Memory B cell (primary cell): ENCODE results near the gene CCDC192.

ENCODE experiments used
- ATAC-seq: fragments of 150-1000 bp; cut with Tn5 transposase; 2 replicates; pipeline ENCODE4 v1.10.0; 2021; ENCODE audit warnings: low read depth, mild to moderate bottlenecking, moderate library complexity
- DNase-seq, 2 donors: peaks; one replicate each; pipeline ENCODE4 v3.0.0; 2022; ENCODE audit warnings: low spot score in 2 of 2
- H3K27ac Mint-ChIP-seq: one replicate; pipeline ENCODE4 v1.8.0; 2022; ENCODE audit warnings: mild to moderate bottlenecking, moderate library complexity, mixed read lengths
- H3K27me3 Mint-ChIP-seq: one replicate; pipeline ENCODE4 v1.8.0; 2022; ENCODE audit warnings: mixed read lengths
- H3K36me3 Mint-ChIP-seq: one replicate; pipeline ENCODE4 v1.8.0; 2022; ENCODE audit warnings: mild to moderate bottlenecking, mixed read lengths
- H3K4me1 Mint-ChIP-seq: one replicate; pipeline ENCODE4 v1.8.0; 2022; ENCODE audit warnings: mixed read lengths
- H3K4me3 Mint-ChIP-seq: one replicate; pipeline ENCODE4 v1.8.0; 2022; ENCODE audit warnings: mild to moderate bottlenecking, moderate library complexity, mixed read lengths
- H3K9me3 Mint-ChIP-seq: one replicate; pipeline ENCODE4 v1.8.0; 2022; ENCODE audit warnings: mixed read lengths

Gene CCDC192

GRCh38 chr5:127920936-127921335, 217.7 kb downstream of the CCDC192 start:
- Mint-ChIP-seq H3K36me3 (no peaks in the 10 kb centered on the region), H3K27ac (no peak overlapping the region), H3K9me3 (no peaks in the 10 kb centered on the region), H3K4me1 (peaks cover 5% of the 10 kb centered on the region), H3K27me3 (no peaks in the 10 kb centered on the region), H3K4me3 (no peak overlapping the region)
- no peak for ATAC-seq
- no peak for DNase-seq

GRCh38 chr5:127922603-127923002, 219.4 kb downstream of the CCDC192 start:
- H3K4me1 Mint-ChIP-seq, result no peaks in the 10 kb centered on the region
- H3K27me3 Mint-ChIP-seq, result no peaks in the 10 kb centered on the region
- no peaks in the 10 kb centered on the region for H3K36me3 Mint-ChIP-seq
- ATAC-seq (no peak), DNase-seq (no peak)
- no peaks in the 10 kb centered on the region for H3K9me3 Mint-ChIP-seq
- no peak overlapping the region for H3K4me3 Mint-ChIP-seq
- no peak overlapping the region for H3K27ac Mint-ChIP-seq

- Mint-ChIP-seq H3K27ac (no peak overlapping the region), H3K4me1 (no peaks in the 10 kb centered on the region), H3K4me3 (no peak overlapping the region), H3K36me3 (no peaks in the 10 kb centered on the region), H3K27me3 (peaks cover 1% of the 10 kb centered on the region), H3K9me3 (peaks cover 1% of the 10 kb centered on the region)
- ATAC-seq (no peak), DNase-seq (no peak)
Measured at GRCh38 chr5:127923804-127924570, 220.8 kb downstream of the CCDC192 start.

- no peaks in the 10 kb centered on the region for H3K4me1 Mint-ChIP-seq
- H3K9me3 Mint-ChIP-seq, result peaks cover 1% of the 10 kb centered on the region
- H3K36me3 Mint-ChIP-seq, result no peaks in the 10 kb centered on the region
- no peak overlapping the region for H3K4me3 Mint-ChIP-seq
- DNase-seq, result no peak
- no peak overlapping the region for H3K27ac Mint-ChIP-seq
- no peak for ATAC-seq
- H3K27me3 Mint-ChIP-seq, result peaks cover 1% of the 10 kb centered on the region
Measured at GRCh38 chr5:127924606-127925005, 221.4 kb downstream of the CCDC192 start.

- peaks cover 1% of the 10 kb centered on the region for H3K27me3 Mint-ChIP-seq
- H3K4me1 Mint-ChIP-seq, result no peaks in the 10 kb centered on the region
- H3K27ac Mint-ChIP-seq, result no peak overlapping the region
- DNase-seq, result no peak
- no peak overlapping the region for H3K4me3 Mint-ChIP-seq
- no peak for ATAC-seq
- peaks cover 1% of the 10 kb centered on the region for H3K9me3 Mint-ChIP-seq
- no peaks in the 10 kb centered on the region for H3K36me3 Mint-ChIP-seq
Measured at GRCh38 chr5:127925916-127926315, 222.7 kb downstream of the CCDC192 start.

- no peak for DNase-seq
- Mint-ChIP-seq H3K27ac (no peak overlapping the region), H3K4me1 (no peaks in the 10 kb centered on the region), H3K36me3 (no peaks in the 10 kb centered on the region), H3K4me3 (no peak overlapping the region), H3K9me3 (peaks cover 1% of the 10 kb centered on the region), H3K27me3 (peaks cover 1% of the 10 kb centered on the region)
- no peak for ATAC-seq
Measured at GRCh38 chr5:127926974-127927373, 223.8 kb downstream of the CCDC192 start.

- no peak for ATAC-seq
- Mint-ChIP-seq H3K4me1 (no peaks in the 10 kb centered on the region), H3K27me3 (peaks cover 1% of the 10 kb centered on the region), H3K4me3 (no peak overlapping the region), H3K36me3 (no peaks in the 10 kb centered on the region), H3K9me3 (peaks cover 1% of the 10 kb centered on the region), H3K27ac (no peak overlapping the region)
- DNase-seq, result no peak
Measured at GRCh38 chr5:127928053-127928452, 224.9 kb downstream of the CCDC192 start.

- peaks cover 1% of the 10 kb centered on the region for H3K9me3 Mint-ChIP-seq
- DNase-seq (no peak), ATAC-seq (no peak)
- H3K27ac Mint-ChIP-seq, result no peak overlapping the region
- H3K36me3 Mint-ChIP-seq, result no peaks in the 10 kb centered on the region
- no peaks in the 10 kb centered on the region for H3K4me1 Mint-ChIP-seq
- no peak overlapping the region for H3K4me3 Mint-ChIP-seq
- peaks cover 1% of the 10 kb centered on the region for H3K27me3 Mint-ChIP-seq
Measured at GRCh38 chr5:127930311-127930710, 227.1 kb downstream of the CCDC192 start.

GRCh38 chr5:127931396-127931795, 228.2 kb downstream of the CCDC192 start:
- peaks cover 1% of the 10 kb centered on the region for H3K9me3 Mint-ChIP-seq
- H3K27ac Mint-ChIP-seq, result no peak overlapping the region
- no peak for DNase-seq
- H3K36me3 Mint-ChIP-seq, result no peaks in the 10 kb centered on the region
- no peak overlapping the region for H3K4me3 Mint-ChIP-seq
- no peak for ATAC-seq
- H3K27me3 Mint-ChIP-seq, result peaks cover 1% of the 10 kb centered on the region
- no peaks in the 10 kb centered on the region for H3K4me1 Mint-ChIP-seq

- no peak overlapping the region for H3K4me3 Mint-ChIP-seq
- H3K9me3 Mint-ChIP-seq, result peaks cover under 1% of the 10 kb centered on the region
- H3K4me1 Mint-ChIP-seq, result no peaks in the 10 kb centered on the region
- no peak for DNase-seq
- peaks cover under 1% of the 10 kb centered on the region for H3K27me3 Mint-ChIP-seq
- H3K27ac Mint-ChIP-seq, result no peak overlapping the region
- no peak for ATAC-seq
- no peaks in the 10 kb centered on the region for H3K36me3 Mint-ChIP-seq
Measured at GRCh38 chr5:127933348-127933747, 230.2 kb downstream of the CCDC192 start.

- no peaks in the 10 kb centered on the region for H3K27me3 Mint-ChIP-seq
- no peaks in the 10 kb centered on the region for H3K36me3 Mint-ChIP-seq
- no peak overlapping the region for H3K27ac Mint-ChIP-seq
- H3K4me1 Mint-ChIP-seq, result no peaks in the 10 kb centered on the region
- H3K4me3 Mint-ChIP-seq, result no peak overlapping the region
- DNase-seq (no peak), ATAC-seq (no peak)
- no peaks in the 10 kb centered on the region for H3K9me3 Mint-ChIP-seq
Measured at GRCh38 chr5:127934791-127935256, 231.6 kb downstream of the CCDC192 start.

- Mint-ChIP-seq H3K36me3 (no peaks in the 10 kb centered on the region), H3K4me3 (no peak overlapping the region), H3K9me3 (no peaks in the 10 kb centered on the region), H3K27me3 (no peaks in the 10 kb centered on the region), H3K27ac (no peak overlapping the region), H3K4me1 (no peaks in the 10 kb centered on the region)
- no peak for DNase-seq
- no peak for ATAC-seq
Measured at GRCh38 chr5:127935398-127935797, 232.2 kb downstream of the CCDC192 start.

GRCh38 chr5:127936439-127936972, 233.3 kb downstream of the CCDC192 start:
- Mint-ChIP-seq H3K4me1 (no peaks in the 10 kb centered on the region), H3K4me3 (no peak overlapping the region), H3K9me3 (no peaks in the 10 kb centered on the region), H3K36me3 (peaks cover 6% of the 10 kb centered on the region), H3K27me3 (no peaks in the 10 kb centered on the region), H3K27ac (no peak overlapping the region)
- no peak for DNase-seq
- ATAC-seq, result no peak

GRCh38 chr5:127938746-127939145, 235.6 kb downstream of the CCDC192 start:
- H3K27ac Mint-ChIP-seq, result no peak overlapping the region

GRCh38 chr5:127940854-127941253, 237.7 kb downstream of the CCDC192 start:
- Mint-ChIP-seq H3K4me1 (peaks cover 4% of the 10 kb centered on the region), H3K4me3 (no peak overlapping the region), H3K36me3 (peaks cover 6% of the 10 kb centered on the region), H3K9me3 (no peaks in the 10 kb centered on the region), H3K27me3 (no peaks in the 10 kb centered on the region), H3K27ac (no peak overlapping the region)
- DNase-seq (no peak), ATAC-seq (no peak)

More at GRCh38 chr5:127938746-127939145, 235.6 kb downstream of the CCDC192 start:
- DNase-seq (no peak), ATAC-seq (no peak)
- Mint-ChIP-seq H3K36me3 (peaks cover 6% of the 10 kb centered on the region), H3K4me3 (no peak overlapping the region), H3K9me3 (no peaks in the 10 kb centered on the region), H3K27me3 (no peaks in the 10 kb centered on the region), H3K4me1 (peaks cover 4% of the 10 kb centered on the region)
